ENCODE results near the gene WWOX.

WWOX gene

GRCh38 chr16:78413651-78414050 lies 314.2 kb downstream of the WWOX start:
- DNase-seq = no peak

DNA sequence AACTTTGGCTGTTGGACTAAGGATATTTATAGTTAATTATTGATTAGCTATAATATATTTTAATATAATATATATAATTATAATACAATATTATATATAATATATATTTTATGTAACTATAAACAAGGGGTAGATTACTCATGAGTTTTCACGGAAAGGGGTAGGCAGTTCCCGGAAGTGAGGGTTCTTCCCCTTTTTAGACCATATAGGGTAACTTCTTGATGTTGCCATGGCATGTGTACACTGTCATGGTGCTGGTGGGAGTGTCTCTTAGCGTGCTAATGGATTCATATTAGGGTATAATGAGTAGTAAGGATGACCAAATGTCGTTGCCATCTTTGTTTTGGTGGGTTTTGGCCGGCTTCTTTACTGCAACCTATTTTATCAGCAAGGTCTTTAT lies 315.6 kb downstream of the WWOX start:
- DNase-seq = no peak

- DNase-seq = no peak
These were observed 316.2 kb downstream of the WWOX start for GRCh38 chr16:78415669-78416068.

DNA sequence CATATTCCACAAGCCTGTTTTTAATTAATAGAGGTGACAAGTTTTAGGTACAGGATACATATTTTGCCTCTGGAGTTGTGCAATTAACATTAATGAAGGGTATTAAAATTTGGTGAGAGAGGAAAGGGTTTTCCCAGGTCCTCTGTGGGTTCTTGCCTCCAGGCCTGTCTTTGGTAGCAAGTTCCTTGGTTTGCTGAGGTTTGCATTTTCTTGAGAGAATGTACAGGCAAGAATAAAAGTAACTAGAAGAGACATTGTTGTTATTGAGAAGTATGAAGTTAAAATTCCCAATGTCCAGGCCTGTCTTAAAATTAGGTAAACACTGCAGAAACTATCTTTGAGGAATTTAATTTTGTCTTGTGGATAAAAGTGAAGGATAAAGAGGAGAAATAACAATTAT lies 316.9 kb downstream of the WWOX start:
- DNase-seq = no peak

GRCh38 chr16:78421181-78421708 lies 321.8 kb downstream of the WWOX start:
- no peak for DNase-seq

- no peak for DNase-seq
These were observed 325.8 kb downstream of the WWOX start for GRCh38 chr16:78425281-78425680.

DNA sequence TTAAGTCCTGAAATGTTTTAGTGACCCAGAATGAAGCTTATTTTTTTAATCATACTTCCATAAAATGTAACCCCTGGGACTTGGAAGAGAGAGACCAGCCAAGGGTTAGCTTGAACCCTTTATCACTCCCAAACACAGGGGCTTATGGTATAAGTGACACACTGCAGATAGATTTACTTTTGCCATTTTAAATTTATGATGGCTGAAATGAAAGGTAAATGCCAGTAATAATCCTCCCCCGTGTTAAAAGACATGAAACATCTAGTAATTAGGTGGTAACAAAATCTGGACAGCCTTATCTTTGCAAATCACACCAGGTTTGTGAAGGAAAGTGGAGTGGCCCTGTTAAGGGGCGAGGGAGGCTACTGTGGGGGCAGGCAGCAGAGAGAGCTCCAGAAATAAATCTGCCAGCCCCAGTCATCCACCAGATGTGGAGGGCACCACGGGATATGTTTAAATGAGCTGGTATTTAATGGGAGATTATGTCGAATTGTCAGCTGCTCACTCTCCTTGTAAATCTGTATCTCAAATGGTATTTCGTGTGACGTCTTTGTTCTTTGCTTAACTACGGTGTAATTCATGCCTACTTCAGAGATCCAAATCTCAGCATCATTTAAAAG lies 326.5 kb downstream of the WWOX start:
- DNase-seq = no peak

DNA sequence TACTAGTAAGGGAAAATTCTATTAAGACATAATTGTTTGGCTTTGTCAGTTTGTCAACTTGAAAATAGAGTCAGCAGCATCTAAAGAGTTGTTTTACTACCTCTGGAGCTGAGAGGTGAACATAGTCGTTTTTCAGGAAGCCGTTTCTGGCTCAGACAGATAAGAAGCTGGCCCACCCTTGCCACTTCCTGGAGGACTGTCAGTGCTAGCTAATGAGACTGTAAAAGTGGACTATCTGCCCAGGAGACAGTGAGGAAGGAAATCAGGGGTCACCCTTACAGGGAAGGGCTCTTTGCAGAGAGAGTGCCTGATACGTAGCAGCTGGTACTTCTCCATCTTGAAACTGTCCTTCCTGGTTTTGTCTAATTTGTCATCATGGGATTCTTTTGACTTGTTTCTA lies 328.7 kb downstream of the WWOX start:
- no peak for DNase-seq

- no peak for DNase-seq
These were observed 330.8 kb downstream of the WWOX start for GRCh38 chr16:78430281-78430680.

DNA sequence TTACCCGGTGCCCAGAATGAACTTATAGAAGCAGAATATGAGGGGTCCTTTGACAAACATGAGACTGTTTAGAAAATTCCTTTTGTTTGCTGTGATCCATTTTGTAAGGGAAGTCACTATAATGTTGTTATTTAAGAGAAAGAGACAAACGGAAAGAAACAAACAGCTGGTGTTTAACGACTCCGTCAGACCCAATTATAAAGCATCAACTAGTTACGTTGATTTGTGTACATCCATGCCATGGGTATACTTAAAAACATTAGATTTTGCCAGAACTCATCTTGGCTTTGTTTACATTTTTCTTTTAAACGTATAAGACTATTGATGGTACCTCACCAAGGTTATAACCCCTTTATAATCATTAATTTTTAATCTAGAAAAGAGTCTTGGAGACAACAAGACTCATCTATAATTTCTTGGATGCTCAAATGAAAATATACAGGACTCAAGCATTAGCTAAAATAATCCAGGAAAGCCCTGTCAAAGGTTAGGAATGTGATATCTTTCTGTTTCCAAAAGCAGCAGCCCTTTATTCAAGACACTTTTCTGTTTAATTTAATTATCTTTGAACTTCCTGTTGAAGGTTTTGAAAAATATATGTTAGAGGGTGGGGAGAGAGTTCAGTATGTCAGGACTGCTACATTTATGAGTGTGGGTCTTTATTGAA lies 331.7 kb downstream of the WWOX start:
- DNase-seq = no peak

DNA sequence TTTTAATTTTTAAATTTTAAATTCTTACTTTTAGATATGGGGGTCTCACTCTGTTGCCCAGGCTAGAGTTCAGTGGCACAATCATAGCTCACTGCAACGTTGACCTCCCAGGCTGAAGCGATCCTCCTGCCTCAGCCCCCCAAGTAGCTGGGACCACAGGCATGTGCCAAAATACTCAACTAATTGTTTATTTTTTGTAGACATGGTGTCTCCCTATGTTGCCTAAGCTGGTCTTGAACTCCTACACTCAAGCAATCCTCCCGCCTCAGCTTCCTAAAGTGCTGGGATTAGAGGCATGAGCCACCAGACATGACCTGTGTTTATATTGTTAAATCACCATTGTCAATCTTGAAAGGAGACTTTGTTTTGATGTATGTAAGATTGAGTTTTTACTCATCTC lies 332.2 kb downstream of the WWOX start:
- DNase-seq = no peak

DNA sequence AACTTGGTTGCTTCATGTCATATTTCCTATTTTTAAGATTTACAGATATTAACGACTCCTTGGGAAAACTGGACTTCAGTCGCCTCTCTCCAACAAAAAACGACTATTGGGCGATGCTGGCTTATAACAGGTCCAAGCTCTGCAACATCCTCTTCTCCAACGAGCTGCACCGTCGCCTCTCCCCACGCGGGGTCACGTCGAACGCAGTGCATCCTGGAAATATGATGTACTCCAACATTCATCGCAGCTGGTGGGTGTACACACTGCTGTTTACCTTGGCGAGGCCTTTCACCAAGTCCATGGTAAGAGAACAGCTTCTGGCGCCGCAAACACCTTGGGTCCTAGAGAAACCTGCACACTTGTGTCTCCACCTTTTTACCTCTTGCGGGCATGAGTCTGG lies 333.0 kb downstream of the WWOX start:
- DNase-seq = no peak

DNA sequence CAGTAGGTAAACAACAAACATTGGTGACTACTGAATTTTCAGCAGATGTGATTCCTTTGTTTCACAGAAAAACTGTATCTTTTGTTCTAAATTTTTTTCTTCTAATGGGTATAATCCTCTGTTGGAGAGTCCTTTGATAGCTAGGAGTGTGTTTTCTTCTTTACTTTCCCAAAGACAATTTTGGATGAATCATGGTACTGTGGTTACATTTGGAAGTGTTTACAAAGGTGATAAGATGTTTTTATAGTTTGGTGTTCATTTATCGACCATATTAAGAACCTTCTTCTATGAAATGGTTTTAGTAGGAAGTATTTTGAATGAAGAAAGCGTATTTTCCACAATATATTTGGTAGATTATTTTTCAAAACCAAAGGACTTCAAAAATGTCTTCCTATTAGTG lies 333.7 kb downstream of the WWOX start:
- no peak for DNase-seq

GRCh38 chr16:78434401-78434800 lies 334.9 kb downstream of the WWOX start:
- DNase-seq = no peak

DNA sequence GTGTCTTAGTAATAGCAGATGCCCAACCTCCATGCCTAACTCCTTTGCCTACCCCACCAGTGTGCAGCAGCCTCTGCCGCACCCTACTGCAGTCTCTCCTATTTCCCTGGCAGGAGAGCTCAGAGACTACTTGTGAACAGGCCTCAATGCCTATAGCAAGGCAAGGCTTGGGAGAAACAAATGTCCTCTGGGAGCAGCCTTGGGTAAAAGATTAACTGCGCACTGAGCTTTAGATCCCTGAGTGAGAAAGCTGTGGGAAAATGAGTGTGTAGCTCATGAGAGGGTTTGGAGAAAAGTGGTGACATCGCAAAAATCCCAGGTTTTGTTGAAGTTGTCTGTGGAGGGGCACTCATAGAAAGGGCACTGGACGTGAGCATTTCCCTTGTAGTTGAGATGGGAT lies 335.8 kb downstream of the WWOX start:
- DNase-seq = no peak

GRCh38 chr16:78436023-78436422 lies 336.6 kb downstream of the WWOX start:
- DNase-seq = no peak

DNA sequence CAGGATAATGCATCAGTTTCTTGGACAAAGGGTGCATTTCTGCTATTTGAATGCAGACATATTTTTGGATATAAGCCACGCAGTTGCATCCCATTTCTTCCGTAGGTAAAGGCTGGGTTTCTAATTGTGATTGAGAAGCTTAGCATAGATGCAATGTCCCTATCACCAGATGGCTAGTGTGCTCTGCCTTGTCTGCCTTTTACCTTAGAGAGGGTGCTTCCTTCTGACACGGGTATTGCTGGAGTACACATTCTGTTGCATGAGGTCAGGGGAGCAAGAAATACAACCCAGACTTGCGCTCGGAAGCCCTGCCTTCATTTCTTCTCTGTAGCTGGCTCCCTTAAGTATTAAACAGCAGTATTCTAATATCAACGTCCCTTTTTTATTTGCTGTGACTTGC lies 337.4 kb downstream of the WWOX start:
- DNase-seq = no peak

GRCh38 chr16:78437352-78437968 lies 338.0 kb downstream of the WWOX start:
- DNase-seq = no peak

- DNase-seq = no peak
These were observed 338.8 kb downstream of the WWOX start for GRCh38 chr16:78438219-78438618.

DNA sequence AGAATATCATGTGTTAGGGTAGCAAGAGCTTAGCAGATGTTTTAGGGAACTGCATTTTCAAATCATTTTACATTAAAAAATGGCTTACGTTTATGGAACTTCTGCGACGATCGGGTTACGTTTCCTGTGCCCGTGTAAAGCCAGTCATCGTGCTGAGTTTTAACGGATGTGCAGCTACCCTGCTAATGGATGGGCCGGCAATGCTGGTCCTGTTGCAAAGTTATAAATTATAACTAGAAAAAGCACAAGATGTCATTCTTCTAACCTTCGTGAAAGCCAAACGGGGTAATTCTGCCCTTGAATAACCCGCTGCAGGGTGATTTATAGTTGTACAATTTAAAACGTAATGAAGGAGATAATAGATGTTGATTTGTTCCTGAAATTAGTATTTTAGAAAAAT lies 339.2 kb downstream of the WWOX start:
- DNase-seq = no peak

- DNase-seq = no peak
These were observed 340.2 kb downstream of the WWOX start for GRCh38 chr16:78439646-78440045.

- DNase-seq = no peak
These were observed 341.8 kb downstream of the WWOX start for GRCh38 chr16:78441298-78441697.

GRCh38 chr16:78443542-78444364 lies 344.3 kb downstream of the WWOX start:
- DNase-seq = no peak

- DNase-seq = no peak
These were observed 346.4 kb downstream of the WWOX start for GRCh38 chr16:78445818-78446217.

Data from NCI-H446 (cell line).